NCI-H146 (cell line): ENCODE results near the gene PTGIR.

ENCODE experiments used
- DNase-seq: peaks from one replicate; lab custom pipeline; 2025; lab: John Stamatoyannopoulos, UW

Gene PTGIR

DNA sequence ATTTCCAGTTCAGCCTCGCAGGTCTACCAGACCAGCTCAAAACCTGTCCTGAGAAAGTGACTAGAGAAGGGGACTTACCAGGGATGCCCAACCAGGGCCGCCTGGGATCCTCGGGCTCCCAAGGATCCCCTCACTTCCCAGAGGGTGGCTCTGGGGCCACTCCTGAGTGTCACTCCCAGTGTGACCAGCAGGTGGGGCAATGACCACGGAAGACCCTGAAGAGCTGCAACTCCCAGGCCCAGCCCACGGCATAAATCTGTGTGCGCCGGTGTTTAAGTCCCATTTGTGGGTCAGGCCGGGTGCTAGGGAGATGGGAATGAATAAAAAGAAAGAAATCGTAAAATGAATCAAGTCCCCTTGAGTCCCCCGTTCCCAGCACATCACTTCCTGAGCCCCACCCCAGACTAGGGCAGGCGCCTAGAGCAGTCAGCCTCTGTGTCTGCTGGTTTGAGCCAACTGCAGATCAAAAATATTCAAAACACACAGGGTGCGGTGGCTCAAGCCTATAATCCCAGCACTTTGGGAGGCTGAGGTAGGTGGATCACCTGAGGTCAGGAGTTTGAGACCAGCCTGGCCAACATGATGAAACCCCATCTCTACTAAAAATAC, 10.7 kb downstream of the PTGIR start:
- DNase-seq = peak; percentile 79

DNA sequence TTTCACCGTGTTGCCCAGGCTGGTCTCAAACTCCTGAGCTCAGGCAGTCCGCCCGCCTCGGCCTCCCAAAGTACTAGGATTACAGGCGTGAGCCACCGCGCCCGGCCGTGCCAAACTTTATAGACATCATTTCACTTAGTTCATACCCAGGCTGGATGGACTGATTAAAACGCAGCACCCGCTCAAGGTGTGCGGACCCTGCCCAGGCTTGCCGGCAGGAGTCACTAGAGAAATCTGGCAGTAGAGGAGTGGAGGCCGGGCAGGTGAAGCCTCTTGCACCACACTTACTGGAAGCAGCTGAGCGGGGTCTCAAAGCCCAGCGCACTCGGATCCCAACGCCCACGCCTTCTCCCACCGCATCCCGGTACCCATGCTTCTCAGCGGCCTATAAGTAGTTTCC, 11.4 kb downstream of the PTGIR start:
- DNase-seq = peak; percentile 22

DNA sequence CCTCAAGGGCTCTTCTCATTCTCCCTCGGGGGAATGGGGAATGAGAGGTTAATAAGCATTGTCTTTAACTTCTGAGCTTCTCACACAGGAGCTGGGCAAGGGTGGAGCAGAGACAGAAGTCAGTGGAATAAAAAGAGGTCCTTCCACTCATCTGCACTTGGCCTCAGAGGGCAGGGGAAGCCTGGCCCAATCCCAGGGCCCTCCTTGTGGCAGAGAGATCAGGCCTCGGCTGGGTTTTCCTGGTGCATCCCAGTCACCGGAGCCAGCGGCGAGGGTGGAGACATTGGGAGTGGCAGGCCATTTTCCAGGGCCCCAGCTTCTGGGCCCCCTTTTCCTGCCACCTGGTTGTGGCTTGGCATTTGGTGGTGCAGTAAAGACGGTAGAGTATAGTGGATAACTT, 13.1 kb downstream of the PTGIR start:
- DNase-seq = no peak

- DNase-seq = no peak
Observed at GRCh38 chr19:46610851-46611770, 13.8 kb downstream of the PTGIR start.

GRCh38 chr19:46610413-46610775, 14.5 kb downstream of the PTGIR start:
- DNase-seq = no peak

DNA sequence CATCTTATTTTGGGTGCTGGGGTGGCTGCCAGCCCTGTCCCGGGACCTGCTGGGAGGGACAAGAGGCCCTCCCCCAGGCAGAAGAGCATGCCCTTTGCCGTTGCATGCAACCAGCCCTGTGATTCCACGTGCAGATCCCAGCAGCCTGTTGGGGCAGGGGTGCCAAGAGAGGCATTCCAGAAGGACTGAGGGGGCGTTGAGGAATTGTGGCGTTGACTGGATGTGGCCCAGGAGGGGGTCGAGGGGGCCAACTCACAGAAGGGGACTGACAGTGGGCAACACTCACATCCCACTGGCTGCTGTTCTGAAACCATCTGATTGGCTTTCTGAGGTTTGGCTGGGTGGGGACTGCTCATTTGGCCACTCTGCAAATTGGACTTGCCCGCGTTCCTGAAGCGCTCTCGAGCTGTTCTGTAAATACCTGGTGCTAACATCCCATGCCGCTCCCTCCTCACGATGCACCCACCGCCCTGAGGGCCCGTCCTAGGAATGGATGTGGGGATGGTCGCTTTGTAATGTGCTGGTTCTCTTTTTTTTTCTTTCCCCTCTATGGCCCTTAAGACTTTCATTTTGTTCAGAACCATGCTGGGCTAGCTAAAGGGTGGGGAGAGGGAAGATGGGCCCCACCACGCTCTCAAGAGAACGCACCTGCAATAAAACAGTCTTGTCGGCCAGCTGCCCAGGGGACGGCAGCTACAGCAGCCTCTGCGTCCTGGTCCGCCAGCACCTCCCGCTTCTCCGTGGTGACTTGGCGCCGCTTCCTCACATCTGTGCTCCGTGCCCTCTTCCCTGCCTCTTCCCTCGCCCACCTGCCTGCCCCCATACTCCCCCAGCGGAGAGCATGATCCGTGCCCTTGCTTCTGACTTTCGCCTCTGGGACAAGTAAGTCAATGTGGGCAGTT, 15.1 kb downstream of the PTGIR start:
- no peak for DNase-seq

DNA sequence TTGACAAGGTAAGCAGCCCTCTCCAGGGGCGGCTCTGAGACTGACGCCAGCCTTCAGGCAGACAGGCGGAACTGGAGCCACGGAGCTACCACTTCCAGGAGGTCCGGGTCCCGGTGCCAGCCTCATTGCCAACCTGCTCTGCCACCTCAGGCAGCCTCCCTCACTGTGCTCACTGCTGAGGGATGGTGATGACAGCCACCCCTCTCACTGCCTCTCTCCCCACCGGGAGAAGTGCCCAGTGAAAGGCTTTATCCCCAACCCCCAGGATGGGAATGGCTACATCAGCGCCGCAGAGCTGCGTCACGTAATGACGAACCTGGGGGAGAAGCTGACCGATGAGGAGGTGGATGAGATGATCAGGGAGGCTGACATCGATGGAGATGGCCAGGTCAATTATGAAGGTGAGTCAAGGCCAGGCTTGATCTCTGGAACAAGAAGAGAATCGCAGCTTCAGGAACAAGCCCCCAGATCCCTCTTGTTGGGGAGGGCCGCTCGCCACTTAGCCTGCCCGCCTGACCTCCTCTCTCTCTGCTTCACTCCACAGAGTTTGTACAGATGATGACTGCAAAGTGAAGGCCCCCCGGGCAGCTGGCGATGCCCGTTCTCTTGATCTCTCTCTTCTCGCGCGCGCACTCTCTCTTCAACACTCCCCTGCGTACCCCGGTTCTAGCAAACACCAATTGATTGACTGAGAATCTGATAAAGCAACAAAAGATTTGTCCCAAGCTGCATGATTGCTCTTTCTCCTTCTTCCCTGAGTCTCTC, 16.1 kb downstream of the PTGIR start:
- DNase-seq = no peak

DNA sequence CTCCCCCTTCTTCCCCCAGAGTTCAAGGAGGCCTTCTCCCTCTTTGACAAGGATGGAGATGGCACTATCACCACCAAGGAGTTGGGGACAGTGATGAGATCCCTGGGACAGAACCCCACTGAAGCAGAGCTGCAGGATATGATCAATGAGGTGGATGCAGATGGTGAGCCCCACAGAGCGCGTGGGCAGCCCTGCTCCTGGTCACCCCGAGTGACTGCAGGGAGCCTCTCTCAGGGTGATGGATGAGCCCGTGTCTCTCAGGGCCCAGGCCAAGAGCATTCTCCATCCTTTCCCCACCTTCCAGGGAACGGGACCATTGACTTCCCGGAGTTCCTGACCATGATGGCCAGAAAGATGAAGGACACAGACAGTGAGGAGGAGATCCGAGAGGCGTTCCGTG, 16.7 kb downstream of the PTGIR start:
- no peak for DNase-seq

- DNase-seq = no peak
Observed at GRCh38 chr19:46607448-46607841, 17.4 kb downstream of the PTGIR start.

DNA sequence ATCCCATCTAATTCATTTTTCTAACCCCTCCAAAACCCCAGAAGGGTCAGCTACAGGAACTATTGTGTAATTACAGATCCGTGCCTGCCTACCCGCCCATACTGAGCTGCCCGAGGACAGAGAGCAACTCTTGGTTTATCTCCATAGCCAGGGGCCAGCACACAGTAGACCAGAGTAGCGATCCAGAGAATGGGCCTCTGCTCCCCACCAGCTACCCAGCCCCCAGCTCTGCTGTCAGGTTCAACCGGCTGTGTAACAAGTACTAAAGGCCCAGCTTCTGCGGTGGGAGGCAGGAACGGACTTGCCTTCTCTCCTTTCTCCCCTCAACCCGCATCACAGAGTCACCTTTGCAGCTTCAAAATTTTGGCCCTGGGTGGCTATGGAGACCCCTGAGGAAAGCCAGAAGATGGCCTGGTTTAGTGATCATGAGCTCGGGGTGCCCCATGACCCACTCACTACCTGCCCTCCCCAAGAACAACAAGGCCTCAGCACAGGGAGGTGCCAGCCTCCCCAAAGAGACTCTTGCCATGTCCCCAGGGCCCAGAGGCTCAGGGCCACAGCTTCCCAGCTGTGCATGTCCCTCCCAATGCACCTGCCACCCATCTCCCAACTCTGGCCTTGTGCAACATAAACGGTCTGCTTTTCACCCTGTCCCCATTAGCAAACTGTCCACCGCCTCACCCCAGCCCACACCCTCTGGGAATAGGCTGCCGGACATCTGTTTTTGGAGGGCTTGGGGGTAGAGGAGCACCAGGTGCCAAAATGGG, 18.0 kb downstream of the PTGIR start:
- no peak for DNase-seq

GRCh38 chr19:46606019-46606418, 18.9 kb downstream of the PTGIR start:
- no peak for DNase-seq

- DNase-seq = no peak
Observed at GRCh38 chr19:46605356-46605821, 19.5 kb downstream of the PTGIR start.

GRCh38 chr19:46604781-46605355, 20.0 kb downstream of the PTGIR start:
- DNase-seq = no peak

GRCh38 chr19:46603752-46604231, 21.1 kb downstream of the PTGIR start:
- no peak for DNase-seq

DNA sequence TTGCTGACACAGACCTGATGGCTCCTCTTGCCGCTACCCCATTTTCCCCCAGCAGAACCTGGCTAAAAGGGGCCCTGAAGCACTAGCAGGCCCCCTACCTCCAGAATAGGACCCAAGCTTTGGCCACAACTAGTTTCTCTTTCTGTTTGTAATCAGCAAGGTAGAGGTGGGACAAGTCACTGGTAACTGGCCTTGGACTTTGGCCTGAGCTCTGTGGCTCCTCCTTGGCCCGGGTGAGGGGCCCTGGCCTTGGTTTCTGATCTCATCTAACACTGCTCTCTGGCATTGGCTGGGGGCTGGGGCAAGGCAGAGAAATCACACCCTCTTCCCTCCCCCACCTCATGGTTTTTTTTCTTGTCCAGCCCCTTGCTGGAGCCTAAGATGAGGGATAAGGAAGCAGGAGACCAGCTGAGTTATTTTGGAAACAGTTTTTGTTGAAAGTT, 21.7 kb downstream of the PTGIR start:
- no peak for DNase-seq

GRCh38 chr19:46602392-46603194, 22.3 kb downstream of the PTGIR start:
- no peak for DNase-seq

DNA sequence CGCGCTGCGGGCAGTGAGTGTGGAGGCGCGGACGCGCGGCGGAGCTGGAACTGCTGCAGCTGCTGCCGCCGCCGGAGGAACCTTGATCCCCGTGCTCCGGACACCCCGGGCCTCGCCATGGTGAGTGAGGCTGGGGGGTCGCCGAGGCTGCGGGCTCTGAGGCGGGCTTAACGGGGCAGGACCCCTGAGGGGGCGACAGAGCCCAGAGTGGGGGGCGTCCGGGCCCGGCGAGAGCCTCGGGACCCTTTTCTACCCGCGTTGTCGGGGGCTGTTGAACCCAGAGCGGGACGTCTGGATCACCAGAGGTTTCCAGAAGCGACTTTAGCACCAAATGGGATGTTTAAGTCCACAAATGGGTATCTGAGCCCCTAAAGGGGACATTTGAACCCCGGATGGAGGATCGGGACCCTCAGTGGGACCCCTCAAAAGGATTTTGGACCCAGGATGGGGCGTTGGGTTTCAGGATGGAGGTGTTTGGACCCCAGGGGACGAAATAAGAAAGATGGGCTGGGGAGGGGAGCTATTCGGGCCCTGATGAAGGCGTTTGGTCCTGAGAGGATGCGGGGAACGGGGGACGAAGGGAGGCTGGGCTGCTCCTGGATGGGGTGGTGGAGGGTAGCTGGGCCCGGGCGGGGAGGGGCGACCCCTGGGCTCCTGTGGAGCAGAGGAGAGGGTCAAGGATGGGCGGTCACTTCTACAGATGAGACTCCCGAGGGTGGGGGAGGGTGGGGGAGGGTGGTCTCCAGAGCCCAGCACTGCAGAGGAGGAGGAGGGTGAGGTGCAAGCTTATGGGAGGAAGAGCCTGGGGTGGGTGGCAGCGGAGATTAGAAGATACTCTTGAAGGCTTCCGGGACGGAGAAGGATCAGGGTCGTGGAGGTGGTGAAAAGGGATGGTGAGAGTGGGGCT, 23.3 kb downstream of the PTGIR start, which contains the start of gene CALM3:
CALM3 (plus strand) TSS at position 13 of the 907 bp plus-strand sequence; CDS start at position 118, 105 bp downstream.
- peak; percentile 50 for DNase-seq
